CD8-positive, alpha-beta memory T cell (primary cell): ENCODE measurements around the gene LYST. TPM values are rescaled to one million over a fixed set of nuclear protein-coding genes. Genes with fewer than 3 reads are reported as not detected.

Source experiments
- CTCF ChIA-PET: fragments of 350-600 bp; sonication (Branson Sonifier 250); formaldehyde crosslinking; loops from one replicate; lab custom pipeline; 2021; ENCODE audit warnings: antibody characterized with exemption; lab: Charles Lee
- POLR2A ChIA-PET: fragments of 350-600 bp; sonication (Branson Sonifier 250); formaldehyde crosslinking; loops from one replicate; lab custom pipeline; 2021; ENCODE audit warnings: antibody characterized with exemption; lab: Charles Lee
- DNase-seq, 5 donors: peaks; one replicate each; pipeline versions ENCODE4 v3.0.0 to v3.0.0-alpha.2; 2020 to 2022; ENCODE audit warnings: mixed read lengths in 1 of 5
- H3K27ac ChIP-seq: one replicate; pipeline ENCODE4 v1.7.0; 2013; ENCODE audit warnings: low read depth, mild to moderate bottlenecking, low read length, moderate library complexity
- H3K27me3 ChIP-seq: 2 replicates; pipeline ENCODE4 v1.7.0; 2013; ENCODE audit warnings: low read length, mild to moderate bottlenecking; ENCODE audit not compliant: insufficient read depth, poor library complexity, severe bottlenecking
- H3K36me3 ChIP-seq: 2 replicates; pipeline ENCODE4 v1.7.0; 2013; ENCODE audit warnings: mild to moderate bottlenecking, low read length, moderate library complexity; ENCODE audit not compliant: insufficient read depth
- H3K4me1 ChIP-seq: 2 replicates; pipeline ENCODE4 v1.7.0; 2013; ENCODE audit warnings: mild to moderate bottlenecking, low read length, moderate library complexity; ENCODE audit not compliant: insufficient read depth
- H3K4me3 ChIP-seq: 2 replicates; pipeline ENCODE4 v1.7.0; 2013; ENCODE audit warnings: mild to moderate bottlenecking, low read length
- H3K9me3 ChIP-seq: 2 replicates; pipeline ENCODE4 v1.7.0; 2013; ENCODE audit warnings: mild to moderate bottlenecking, low read length
- H3K27ac Mint-ChIP-seq, 8 donors: one replicate each; pipeline ENCODE4 v1.8.0; 2020 to 2021; ENCODE audit warnings: mixed read lengths in 8 of 8, mild to moderate bottlenecking in 6 of 8, inconsistent platforms in 3 of 8, moderate library complexity in 3 of 8
- H3K27me3 Mint-ChIP-seq, 2 donors: one replicate each; pipeline ENCODE4 v1.8.0; 2020 to 2021; ENCODE audit warnings: mixed read lengths in 2 of 2, mild to moderate bottlenecking in 1 of 2, moderate library complexity in 1 of 2
- H3K36me3 Mint-ChIP-seq, 3 donors: one replicate each; pipeline ENCODE4 v1.8.0; 2020 to 2021; ENCODE audit warnings: mixed read lengths in 3 of 3, inconsistent platforms in 1 of 3, mild to moderate bottlenecking in 1 of 3
- H3K4me1 Mint-ChIP-seq, 3 donors: one replicate each; pipeline ENCODE4 v1.8.0; 2020 to 2021; ENCODE audit warnings: mixed read lengths in 3 of 3, inconsistent platforms in 1 of 3, mild to moderate bottlenecking in 1 of 3
- H3K4me3 Mint-ChIP-seq, 7 donors: one replicate each; pipeline ENCODE4 v1.8.0; 2020 to 2021; ENCODE audit warnings: mixed read lengths in 7 of 7, mild to moderate bottlenecking in 6 of 7, moderate library complexity in 4 of 7, inconsistent platforms in 2 of 7
- H3K9me3 Mint-ChIP-seq, 5 donors: one replicate each; pipeline ENCODE4 v1.8.0; 2020 to 2022; ENCODE audit warnings: mixed read lengths in 5 of 5, mild to moderate bottlenecking in 3 of 5, moderate library complexity in 2 of 5, inconsistent platforms in 1 of 5
- polyA plus RNA-seq: library from polyadenylated mRNA; unstranded; fragments of 300-500 nt; fragmentation: Illumina TruSeq; gene quantifications from one replicate; pipeline ENCODE4 v1.2.3, GENCODE V29; 2021
- total RNA-seq, 2 experiments: library from RNA; stranded (reverse); gene quantifications; one replicate each; pipeline ENCODE4 v1.2.3, GENCODE V29; 2021

LYST gene
- total and polyA plus RNA-seq, 3 experiments from 2014 or later: 24.1 to 79.9 (median 76.9) TPM

DNA sequence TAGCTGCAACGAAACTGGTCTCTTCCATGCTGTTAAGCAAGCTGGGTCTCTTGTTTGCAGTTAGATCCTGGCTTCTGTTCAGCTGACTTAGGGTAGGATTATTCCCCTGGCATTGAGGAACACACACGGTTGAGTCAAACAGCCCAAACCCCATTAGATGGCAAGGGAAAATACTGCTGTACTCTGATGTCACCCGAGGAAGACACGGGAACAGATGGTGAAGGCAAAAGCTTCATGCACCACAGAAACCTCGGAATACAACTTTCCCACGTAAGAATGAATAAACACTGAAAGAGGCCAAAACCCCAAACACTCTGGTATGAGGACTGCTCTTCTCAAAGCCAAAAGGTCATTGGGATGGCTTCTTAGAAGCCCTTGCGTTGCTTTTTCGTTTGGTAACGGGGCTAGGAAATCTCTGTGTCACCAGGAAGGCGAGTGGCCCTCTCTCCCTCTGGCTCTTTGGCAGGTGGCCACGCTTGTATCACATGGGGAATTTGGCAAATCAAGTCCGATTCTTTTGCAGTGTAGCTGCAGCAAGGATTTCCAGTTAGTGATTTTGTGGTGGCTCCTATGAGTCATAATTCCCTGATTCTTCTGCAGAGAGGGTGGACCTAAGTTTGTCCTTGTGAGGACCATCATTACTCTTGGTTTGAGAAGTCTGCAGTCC, 16.7 kb upstream of the LYST start:
- no peaks in the 10 kb centered on the region for H3K27me3 ChIP-seq
- H3K4me3 Mint-ChIP-seq: peak overlapping the region; percentile 18 to 83 (median 49)
- CTCF ChIA-PET: interaction anchor here (1.9 to 2.9 kb wide), 3 partner anchors 14 to 88 kb away, joined by 4 to 9 read pairs (median 7); partner anchors contain the start of gene LYST
- H3K27ac ChIP-seq: peak overlapping the region; percentile 12
- POLR2A ChIA-PET: no interaction called here
- no peak overlapping the region for H3K4me3 ChIP-seq
- H3K9me3 Mint-ChIP-seq: no peaks in the 10 kb centered on the region
- peaks cover 46 to 57% (median 55%) of the 10 kb centered on the region in 3 donors for H3K4me1 Mint-ChIP-seq
- H3K36me3 ChIP-seq: no peaks in the 10 kb centered on the region
- H3K27me3 Mint-ChIP-seq: no peaks in the 10 kb centered on the region
- H3K27ac Mint-ChIP-seq: peak overlapping the region in 7 of 8 donors; percentile 1 to 77 (median 44)
- no peak for DNase-seq
- H3K9me3 ChIP-seq: no peaks in the 10 kb centered on the region
- peaks cover 29% of the 10 kb centered on the region for H3K4me1 ChIP-seq
- H3K36me3 Mint-ChIP-seq: no peaks in the 10 kb centered on the region

DNA sequence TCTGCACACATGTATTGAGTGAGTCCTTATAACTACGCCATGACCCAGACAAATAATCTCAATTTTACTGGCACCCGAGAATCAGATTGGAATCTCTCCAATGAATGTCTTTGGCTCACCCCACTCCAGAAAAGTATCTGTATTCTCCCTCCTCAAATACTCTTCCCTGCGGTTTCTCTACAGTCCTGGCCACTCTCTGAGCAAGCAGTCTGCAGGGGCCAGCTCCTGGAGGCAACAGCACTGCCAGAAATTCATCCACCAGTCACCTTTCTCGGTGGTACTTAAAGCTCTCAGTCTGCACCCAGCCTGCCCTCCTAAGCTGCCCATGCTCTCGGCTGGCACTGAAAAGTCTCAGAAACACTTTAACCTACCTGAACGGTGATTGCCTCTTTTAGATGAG, 16.1 kb upstream of the LYST start:
- Mint-ChIP-seq H3K4me1 (peaks cover 44 to 57% (median 55%) of the 10 kb centered on the region in 3 donors), H3K4me3 (peak overlapping the region; percentile 18 to 83 (median 49))

GRCh38 chr1:235881930-235882700, 15.4 kb upstream of the LYST start:
- Histone ChIP-seq H3K4me3 (no peak overlapping the region), H3K27me3 (no peaks in the 10 kb centered on the region), H3K4me1 (peaks cover 19% of the 10 kb centered on the region), H3K9me3 (no peaks in the 10 kb centered on the region), H3K27ac (no peak overlapping the region), H3K36me3 (no peaks in the 10 kb centered on the region)
- POLR2A ChIA-PET: interaction anchor here (1.5 kb wide), 1 partner anchor 8 kb away, joined by 3 read pairs; no protein-coding TSS in a partner anchor
- DNase-seq: no peak
- CTCF ChIA-PET: interaction anchor here (1.5 to 2.9 kb wide), 4 partner anchors 15 to 90 kb away, joined by 3 to 9 read pairs (median 6); partner anchors contain the start of gene LYST
- Mint-ChIP-seq H3K27ac (peak overlapping the region in 7 of 8 donors; percentile 0 to 77 (median 4)), H3K4me1 (peaks cover 41 to 52% (median 51%) of the 10 kb centered on the region in 3 donors), H3K9me3 (no peaks in the 10 kb centered on the region), H3K4me3 (peak overlapping the region in 6 of 7 donors; percentile 26 to 84 (median 46)), H3K36me3 (no peaks in the 10 kb centered on the region), H3K27me3 (no peaks in the 10 kb centered on the region)

More for the DNA sequence above, 16.1 kb upstream of the LYST start:
- H3K4me1 ChIP-seq: peaks cover 26% of the 10 kb centered on the region
- DNase-seq: no peak
- no peak overlapping the region for H3K4me3 ChIP-seq
- no peaks in the 10 kb centered on the region for H3K36me3 ChIP-seq
- Mint-ChIP-seq H3K27ac (peak overlapping the region; percentile 1 to 77 (median 44)), H3K27me3 (no peaks in the 10 kb centered on the region), H3K36me3 (no peaks in the 10 kb centered on the region), H3K9me3 (no peaks in the 10 kb centered on the region)
- H3K27me3 ChIP-seq: no peaks in the 10 kb centered on the region
- no peak overlapping the region for H3K27ac ChIP-seq
- ChIA-PET CTCF (interaction anchor here (1.5 to 2.9 kb wide), 4 partner anchors 14 to 89 kb away, joined by 3 to 9 read pairs (median 6); partner anchors contain the start of gene LYST), POLR2A (no interaction called here)
- H3K9me3 ChIP-seq: no peaks in the 10 kb centered on the region

DNA sequence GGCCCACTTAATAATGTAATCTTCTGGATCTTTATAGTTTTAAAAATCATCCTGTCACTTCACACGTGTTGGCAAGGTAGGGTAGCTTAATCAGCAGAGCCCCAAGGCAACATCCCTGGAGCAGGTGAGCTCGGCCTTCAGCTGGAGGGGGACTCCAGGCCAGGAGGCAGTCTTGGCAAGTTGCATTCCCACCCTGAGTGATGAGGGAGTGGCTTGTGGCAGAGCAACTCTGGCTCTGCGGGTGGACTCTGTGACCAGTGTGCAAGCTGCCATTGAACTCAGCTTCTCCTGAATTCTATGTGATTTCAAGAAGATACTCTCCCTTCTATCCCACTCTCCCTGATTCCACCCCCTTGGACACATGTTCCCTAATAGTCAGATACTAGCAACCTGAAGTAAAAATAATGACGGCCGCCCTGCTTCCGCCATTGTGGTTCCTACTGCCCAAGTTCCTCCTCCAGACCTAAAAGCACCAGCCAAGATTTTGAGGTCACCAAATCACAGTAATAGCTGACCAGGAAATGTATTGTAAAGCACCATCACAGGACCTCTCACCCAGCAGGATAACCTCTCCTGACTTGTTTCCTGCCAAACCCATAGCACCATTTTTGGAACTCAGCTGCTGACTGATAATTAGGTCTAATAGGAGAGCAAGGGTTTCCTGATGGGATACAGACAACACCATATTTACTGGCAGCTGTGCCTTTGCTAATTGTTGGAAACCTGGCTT, 11.5 kb upstream of the LYST start:
- POLR2A ChIA-PET: interaction anchor here (1.2 to 2.4 kb wide), 2 partner anchors 12 kb away, joined by 3 to 17 read pairs; partner anchors contain the start of gene LYST
- no peaks in the 10 kb centered on the region for H3K36me3 Mint-ChIP-seq
- H3K27me3 ChIP-seq: no peaks in the 10 kb centered on the region
- H3K27ac ChIP-seq: no peak overlapping the region
- H3K36me3 ChIP-seq: no peaks in the 10 kb centered on the region
- H3K9me3 ChIP-seq: no peaks in the 10 kb centered on the region
- H3K4me1 ChIP-seq: peaks cover 16% of the 10 kb centered on the region
- H3K27me3 Mint-ChIP-seq: no peaks in the 10 kb centered on the region
- CTCF ChIA-PET: interaction anchor here (0.5 to 1.5 kb wide), 2 partner anchors 34 to 93 kb away, joined by 3 to 7 read pairs; no protein-coding TSS in a partner anchor
- no peak for DNase-seq
- H3K27ac Mint-ChIP-seq: peak overlapping the region; percentile 6 to 86 (median 58)
- no peak overlapping the region for H3K4me3 ChIP-seq
- peaks cover 57 to 66% (median 62%) of the 10 kb centered on the region in 3 donors for H3K4me1 Mint-ChIP-seq
- peak overlapping the region in 2 of 7 donors; percentile 20 to 68 for H3K4me3 Mint-ChIP-seq
- H3K9me3 Mint-ChIP-seq: no peaks in the 10 kb centered on the region

- Histone ChIP-seq H3K4me1 (peaks cover 26% of the 10 kb centered on the region), H3K36me3 (no peaks in the 10 kb centered on the region), H3K27me3 (no peaks in the 10 kb centered on the region), H3K27ac (peak overlapping the region; percentile 40), H3K9me3 (no peaks in the 10 kb centered on the region), H3K4me3 (no peak overlapping the region)
- Mint-ChIP-seq H3K36me3 (no peaks in the 10 kb centered on the region), H3K27me3 (no peaks in the 10 kb centered on the region), H3K4me1 (peaks cover 57 to 74% (median 68%) of the 10 kb centered on the region in 3 donors), H3K4me3 (peak overlapping the region; percentile 60 to 83 (median 77)), H3K27ac (peak overlapping the region; percentile 81 to 97 (median 94)), H3K9me3 (no peaks in the 10 kb centered on the region)
- ChIA-PET POLR2A (interaction anchor here (0.5 to 2.4 kb wide), 4 partner anchors 8 to 95 kb away, joined by 3 to 17 read pairs (median 4); partner anchors contain the start of gene LYST), CTCF (interaction anchor here (1.1 to 2.4 kb wide), 5 partner anchors 10 to 95 kb away, joined by 3 to 7 read pairs (median 4); partner anchors contain the start of gene LYST)
- DNase-seq: no peak
These were observed 9.7 kb upstream of the LYST start for GRCh38 chr1:235876402-235876841.

- H3K27ac Mint-ChIP-seq: peak overlapping the region in 7 of 8 donors; percentile 15 to 95 (median 81)
- POLR2A ChIA-PET: interaction anchor here (1.4 kb wide), 1 partner anchor 97 kb away, joined by 4 read pairs; no protein-coding TSS in a partner anchor
- CTCF ChIA-PET: interaction anchor here (2.1 to 2.4 kb wide), 2 partner anchors 9 to 97 kb away, joined by 7 read pairs; partner anchors contain the start of gene LYST
- H3K4me3 Mint-ChIP-seq: peak overlapping the region in 6 of 7 donors; percentile 10 to 49 (median 18)
- H3K9me3 Mint-ChIP-seq: no peaks in the 10 kb centered on the region
- no peak for DNase-seq
- Histone ChIP-seq H3K4me3 (no peak overlapping the region), H3K27me3 (no peaks in the 10 kb centered on the region), H3K4me1 (peaks cover 26% of the 10 kb centered on the region), H3K36me3 (no peaks in the 10 kb centered on the region), H3K27ac (no peak overlapping the region), H3K9me3 (no peaks in the 10 kb centered on the region)
- H3K27me3 Mint-ChIP-seq: no peaks in the 10 kb centered on the region
- H3K4me1 Mint-ChIP-seq: peaks cover 55 to 72% (median 66%) of the 10 kb centered on the region in 3 donors
- H3K36me3 Mint-ChIP-seq: no peaks in the 10 kb centered on the region
These were observed 8.4 kb upstream of the LYST start for GRCh38 chr1:235875036-235875597.

- Mint-ChIP-seq H3K4me3 (peak overlapping the region in 1 of 7 donors; percentile 69), H3K27me3 (no peaks in the 10 kb centered on the region), H3K36me3 (no peaks in the 10 kb centered on the region), H3K27ac (peak overlapping the region in 7 of 8 donors; percentile 81 to 96 (median 89)), H3K9me3 (no peaks in the 10 kb centered on the region), H3K4me1 (peaks cover 56 to 74% (median 62%) of the 10 kb centered on the region in 3 donors)
- Histone ChIP-seq H3K4me3 (no peak overlapping the region), H3K27me3 (no peaks in the 10 kb centered on the region), H3K27ac (no peak overlapping the region), H3K4me1 (peaks cover 26% of the 10 kb centered on the region), H3K36me3 (no peaks in the 10 kb centered on the region), H3K9me3 (no peaks in the 10 kb centered on the region)
- POLR2A ChIA-PET: no interaction called here
- CTCF ChIA-PET: no interaction called here
- no peak for DNase-seq
These were observed 7.6 kb upstream of the LYST start for GRCh38 chr1:235874261-235874660.
